HG03378 (cell line): ENCODE measurements around the gene KRT8.
"Not testable (repeated sequence)": the region's sequence is repeated elsewhere in the genome, so short reads cannot be mapped to it uniquely, and the experiment has no call there.

ENCODE experiments used
- ATAC-seq: cut with Tn5 transposase; IDR thresholded peaks from one replicate; pipeline ENCODE4 v1.9.1; 2021; ENCODE audit warnings: mild to moderate bottlenecking, moderate library complexity; ENCODE audit not compliant: unreplicated experiment

The KRT8 gene

GRCh38 chr12:52876372-52876771, 28.5 kb downstream of the KRT8 start:
- ATAC-seq, result no peak

- ATAC-seq, result no peak
Observed at GRCh38 chr12:52874573-52875435, 30.1 kb downstream of the KRT8 start.

GRCh38 chr12:52873832-52874572, 30.9 kb downstream of the KRT8 start:
- no peak for ATAC-seq

- ATAC-seq, result no peak
Observed at GRCh38 chr12:52873513-52873831, 31.4 kb downstream of the KRT8 start.

GRCh38 chr12:52872644-52873389, 32.1 kb downstream of the KRT8 start:
- ATAC-seq, result no peak

- ATAC-seq, result no peak
Observed at GRCh38 chr12:52871291-52872039, 33.4 kb downstream of the KRT8 start.

GRCh38 chr12:52870361-52871290, 34.2 kb downstream of the KRT8 start:
- no peak for ATAC-seq

- no peak for ATAC-seq
Observed at GRCh38 chr12:52867642-52868041, 37.2 kb downstream of the KRT8 start.

GRCh38 chr12:52867152-52867551, 37.7 kb downstream of the KRT8 start:
- ATAC-seq, result no peak

GRCh38 chr12:52865090-52865944, 39.6 kb downstream of the KRT8 start:
- no peak for ATAC-seq

GRCh38 chr12:52862023-52862422, 42.9 kb downstream of the KRT8 start:
- no peak for ATAC-seq

GRCh38 chr12:52861511-52861910, 43.4 kb downstream of the KRT8 start:
- no peak for ATAC-seq

GRCh38 chr12:52860102-52860823, 44.6 kb downstream of the KRT8 start:
- ATAC-seq, result no peak

GRCh38 chr12:52857500-52857899, 47.4 kb downstream of the KRT8 start:
- no peak for ATAC-seq

GRCh38 chr12:52856787-52857186, 48.1 kb downstream of the KRT8 start:
- ATAC-seq, result no peak

GRCh38 chr12:52856077-52856476, 48.8 kb downstream of the KRT8 start:
- ATAC-seq, result not testable (repeated sequence)

- ATAC-seq, result no peak
Observed at GRCh38 chr12:52851787-52852186, 53.1 kb downstream of the KRT8 start.

- ATAC-seq, result no peak
Observed at GRCh38 chr12:52850681-52851080, 54.2 kb downstream of the KRT8 start.
